Calu3 (cell line): Measurements from ENCODE around the gene CSAG2. TPM values are rescaled to one million over a fixed set of nuclear protein-coding genes. Genes with fewer than 3 reads are reported as not detected.

Experiments used
- BruUV-seq: library from RNA; stranded (reverse); fragments of 400-500 nt; replicated peaks from 2 replicates; lab custom pipeline; 2021; lab: Mats Ljungman, UMichigan
- CTCF ChIA-PET: fragments of 300-600 bp; sonication (Branson Sonifier 250); formaldehyde crosslinking; loops from one replicate; lab custom pipeline; 2022; ENCODE audit warnings: antibody characterized with exemption; lab: Charles Lee
- DNase-seq: peaks from one replicate; pipeline ENCODE4 v3.0.0; 2022
- H3K27ac Mint-ChIP-seq: one replicate; pipeline ENCODE4 v1.8.0; 2022; ENCODE audit warnings: mixed read lengths; ENCODE audit not compliant: unreplicated experiment
- H3K27me3 Mint-ChIP-seq: one replicate; pipeline ENCODE4 v1.8.0; 2022; ENCODE audit warnings: mixed read lengths; ENCODE audit not compliant: unreplicated experiment
- H3K36me3 Mint-ChIP-seq: one replicate; pipeline ENCODE4 v1.8.0; 2022; ENCODE audit warnings: mild to moderate bottlenecking, moderate library complexity, mixed read lengths; ENCODE audit not compliant: insufficient read depth, unreplicated experiment
- H3K4me1 Mint-ChIP-seq: one replicate; pipeline ENCODE4 v1.8.0; 2022; ENCODE audit warnings: mild to moderate bottlenecking, low read depth, mixed read lengths; ENCODE audit not compliant: unreplicated experiment
- H3K4me3 Mint-ChIP-seq: one replicate; pipeline ENCODE4 v1.8.0; 2022; ENCODE audit warnings: mild to moderate bottlenecking, low read depth, moderate library complexity, mixed read lengths; ENCODE audit not compliant: unreplicated experiment
- H3K9me3 Mint-ChIP-seq: one replicate; pipeline ENCODE4 v1.8.0; 2022; ENCODE audit warnings: low read depth, mixed read lengths; ENCODE audit not compliant: unreplicated experiment
- CTCF ChIP-seq: fragments of 200-600 bp; IDR thresholded peaks from one replicate; pipeline ENCODE4 v1.8.0; 2022; ENCODE audit warnings: antibody characterized with exemption; ENCODE audit not compliant: unreplicated experiment
- intact Hi-C: fragments of 100-400 bp; cut with micrococcal nuclease; formaldehyde crosslinking; loops from one replicate; pipeline ENCODE4 v1.10.0; 2022; ENCODE audit not compliant: unreplicated experiment
- total RNA-seq: library from RNA; stranded (reverse); gene quantifications from 2 replicates; pipeline ENCODE4 v1.2.3, GENCODE V29; 2022

Gene CSAG2
- total RNA-seq, 1 experiment from 2014 or later: not detected

- no TSS peak for BruUV-seq
- Mint-ChIP-seq H3K4me3 (no peak overlapping the region), H3K27ac (no peak overlapping the region), H3K27me3 (peaks cover 66% of the 10 kb centered on the region), H3K9me3 (no peaks in the 10 kb centered on the region), H3K36me3 (no peaks in the 10 kb centered on the region), H3K4me1 (no peaks in the 10 kb centered on the region)
- TF ChIP-seq CTCF: no peak
- DNase-seq: no peak
- intact Hi-C loops: no loop called here
- CTCF ChIA-PET: no interaction called here
These were observed 50.8 kb downstream of the CSAG2 start for GRCh38 chrX:152658302-152658701.

Other genes with a start within 250 kb of the CSAG2 start
- not detected in 2 replicates for gene GABRQ, start 71.4 kb downstream of the CSAG2 start, total RNA-seq
- not detected in 2 replicates for gene MAGEA3, start 10.5 kb downstream of the CSAG2 start, total RNA-seq
- gene MAGEA2B, start 5.4 kb upstream of the CSAG2 start, total RNA-seq: not detected in 2 replicates
- not detected in 2 replicates for gene CSAG1, start 24.4 kb upstream of the CSAG2 start, total RNA-seq
- not detected in 2 replicates for gene MAGEA12, start 24.5 kb upstream of the CSAG2 start, total RNA-seq
- gene MAGEA2, start 44.6 kb upstream of the CSAG2 start, total RNA-seq: not detected in 2 replicates
- not detected in 2 replicates for gene CSAG3, start 49.9 kb upstream of the CSAG2 start, total RNA-seq
- not detected in 2 replicates for gene MAGEA6, start 60.4 kb upstream of the CSAG2 start, total RNA-seq
- 38.5 and 40.2 TPM in 2 replicates for gene CETN2, start 121.5 kb upstream of the CSAG2 start, total RNA-seq
- 36.5 and 38.1 TPM in 2 replicates for gene NSDHL, start 121.8 kb upstream of the CSAG2 start, total RNA-seq
- 24.3 and 25.2 TPM in 2 replicates for gene ZNF185, start 188.8 kb upstream of the CSAG2 start, total RNA-seq